Measurements from ENCODE around the gene TBC1D22A. TPM values are rescaled to one million over a fixed set of nuclear protein-coding genes. Genes with fewer than 3 reads are reported as not detected.
A peak's percentile ranks its signal among the peaks of the same experiment; 100 is the strongest.

TBC1D22A gene
- total and polyA plus RNA-seq, 2 donors from 2014 or later, result 24.6 to 39.4 TPM

DNA sequence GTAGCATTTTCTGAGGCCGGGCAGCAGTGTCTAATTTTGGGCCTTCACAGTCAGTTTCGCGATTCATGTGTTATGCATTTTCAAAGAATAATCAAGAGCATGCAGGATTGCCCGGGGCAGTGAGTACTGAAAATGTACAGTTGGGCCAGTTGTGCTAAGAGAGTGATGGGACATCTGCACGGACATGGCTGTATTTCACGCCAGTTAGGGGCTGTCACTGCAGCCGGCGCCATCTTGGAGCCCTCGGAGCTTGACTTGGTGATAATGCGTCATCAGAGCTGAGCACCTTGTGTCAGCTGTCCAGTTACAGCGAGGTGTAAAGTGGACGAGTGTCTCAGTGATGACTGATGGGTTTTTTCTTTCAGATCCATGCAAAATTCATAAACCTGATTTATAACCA lies 188.9 kb downstream of the TBC1D22A start:
- H3K9me3 ChIP-seq (ENCODE audit: control insufficient read depth in 2 of 3, insufficient read depth in 1 of 3, low read length in 3 of 3), result no peaks in the 10 kb centered on the region
- no peaks in the 10 kb centered on the region for H3K27me3 ChIP-seq (ENCODE audit: control insufficient read depth, insufficient read depth, low read length)
- H3K27ac ChIP-seq (ENCODE audit: low read depth in 2 of 2, low read length in 2 of 2), result no peak overlapping the region
- H3K9ac ChIP-seq (ENCODE audit: low read length in 3 of 3), result no peak overlapping the region
- H3K36me3 ChIP-seq (ENCODE audit: control insufficient read depth in 2 of 3, insufficient read depth in 3 of 3, low read length in 3 of 3), result peaks cover 0 to 2% (median 0%) of the 10 kb centered on the region in 3 donors
- TF ChIP-seq CTCF (IDR thresholded peaks at IDR 0.05; ENCODE audit: borderline replicate concordance, extremely low read depth, insufficient read depth), result no peak
- H3K4me3 ChIP-seq (ENCODE audit: low read length in 3 of 3), result no peak overlapping the region
- no peak for DNase-seq
- no peak for FAIRE-seq
- intact Hi-C loops (cut with DNase I), result no loop called here
- H3K4me1 ChIP-seq (ENCODE audit: control insufficient read depth in 2 of 3, insufficient read depth in 2 of 3, low read depth in 1 of 3, low read length in 3 of 3), result no peaks in the 10 kb centered on the region

DNA sequence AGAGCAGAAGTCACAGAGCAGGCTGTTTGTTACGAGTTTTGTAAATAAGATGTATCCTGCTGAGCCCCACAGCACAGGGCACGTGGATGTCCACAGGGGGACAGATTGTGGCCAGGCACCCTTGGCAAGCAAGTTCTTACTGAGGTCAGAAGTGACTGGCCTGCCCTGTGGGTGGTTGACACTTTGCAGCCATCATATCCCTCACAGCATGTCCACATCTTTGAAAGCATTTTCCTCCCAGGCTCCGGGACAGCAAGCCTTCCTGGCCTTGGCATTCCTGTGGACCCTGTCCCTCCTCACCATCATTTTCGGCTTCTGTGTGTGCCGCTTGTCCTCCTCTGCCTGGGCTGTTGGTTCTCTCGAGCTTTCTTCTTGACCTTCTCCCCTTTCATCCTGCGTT lies 189.5 kb downstream of the TBC1D22A start:
- Histone ChIP-seq H3K27me3 (ENCODE audit: control insufficient read depth, insufficient read depth, low read length) (no peaks in the 10 kb centered on the region), H3K4me1 (ENCODE audit: control insufficient read depth in 2 of 3, insufficient read depth in 2 of 3, low read depth in 1 of 3, low read length in 3 of 3) (no peaks in the 10 kb centered on the region), H3K9ac (ENCODE audit: low read length in 3 of 3) (no peak overlapping the region), H3K36me3 (ENCODE audit: control insufficient read depth in 2 of 3, insufficient read depth in 3 of 3, low read length in 3 of 3) (peaks cover 0 to 2% (median 0%) of the 10 kb centered on the region in 3 donors), H3K27ac (ENCODE audit: low read depth in 2 of 2, low read length in 2 of 2) (no peak overlapping the region), H3K9me3 (ENCODE audit: control insufficient read depth in 2 of 3, insufficient read depth in 1 of 3, low read length in 3 of 3) (no peaks in the 10 kb centered on the region), H3K4me3 (ENCODE audit: low read length in 3 of 3) (no peak overlapping the region)
- intact Hi-C loops (cut with DNase I), result no loop called here
- FAIRE-seq, result no peak
- TF ChIP-seq CTCF (IDR thresholded peaks at IDR 0.05; ENCODE audit: borderline replicate concordance, extremely low read depth, insufficient read depth), result no peak
- no peak for DNase-seq

DNA sequence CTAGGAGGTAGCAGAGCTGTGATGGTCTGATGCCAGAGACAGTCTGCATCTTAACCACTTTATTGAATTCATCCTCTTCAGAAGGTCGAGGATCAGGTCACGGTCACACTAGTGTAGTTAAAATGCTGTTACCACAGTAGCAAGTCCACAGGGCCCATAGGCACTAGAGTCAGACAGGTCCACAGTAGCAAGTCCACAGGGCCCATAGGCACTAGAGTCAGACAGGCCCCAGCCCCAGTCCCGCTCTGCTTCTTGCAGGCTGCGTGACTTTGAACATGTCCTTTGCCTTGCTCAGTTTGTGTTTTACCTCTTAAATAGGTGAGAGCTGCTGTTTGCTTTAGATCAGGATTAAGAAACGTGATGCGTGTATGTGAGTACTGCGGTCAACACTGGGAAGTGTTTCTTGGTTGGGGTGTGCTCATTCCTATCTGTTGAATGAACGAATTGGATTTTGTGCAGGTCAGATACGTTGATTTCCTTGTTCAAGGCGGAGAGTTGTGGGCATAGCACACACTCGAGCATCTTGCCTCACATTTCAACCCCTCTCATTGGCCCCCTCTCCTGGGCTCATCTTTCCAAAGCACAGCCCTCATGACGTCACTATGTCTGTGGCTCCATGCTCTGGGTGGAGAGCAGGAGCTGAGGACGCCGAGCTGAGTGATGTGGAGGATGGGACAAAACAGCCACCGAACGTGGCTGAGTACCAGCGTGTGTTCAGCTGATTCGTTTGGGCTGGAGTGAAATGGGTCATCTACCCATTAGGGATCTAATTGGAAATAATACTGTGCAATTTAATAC lies 191.7 kb downstream of the TBC1D22A start:
- Histone ChIP-seq H3K9ac (ENCODE audit: low read length in 3 of 3) (no peak overlapping the region), H3K9me3 (ENCODE audit: control insufficient read depth in 2 of 3, insufficient read depth in 1 of 3, low read length in 3 of 3) (no peaks in the 10 kb centered on the region), H3K27ac (ENCODE audit: low read depth in 2 of 2, low read length in 2 of 2) (no peak overlapping the region), H3K4me1 (ENCODE audit: control insufficient read depth in 2 of 3, insufficient read depth in 2 of 3, low read depth in 1 of 3, low read length in 3 of 3) (no peaks in the 10 kb centered on the region), H3K4me3 (ENCODE audit: low read length in 3 of 3) (no peak overlapping the region), H3K27me3 (ENCODE audit: control insufficient read depth, insufficient read depth, low read length) (no peaks in the 10 kb centered on the region), H3K36me3 (ENCODE audit: control insufficient read depth in 2 of 3, insufficient read depth in 3 of 3, low read length in 3 of 3) (peaks cover 0 to 2% (median 0%) of the 10 kb centered on the region in 3 donors)
- FAIRE-seq (no peak), DNase-seq (peak in 4 of 5 donors; percentile 49 to 78 (median 64))
- TF ChIP-seq CTCF (IDR thresholded peaks at IDR 0.05; ENCODE audit: borderline replicate concordance, extremely low read depth, insufficient read depth), result no peak
- intact Hi-C loops (cut with DNase I), result no loop called here
